H1 (cell line): Measurements from ENCODE around the gene FAM83F.

ENCODE experiments used
- HDAC2 ChIP-seq, 2 experiments: fragments of 300-600 bp in 1 of 2; sonication (generic) in 1 of 2; IDR thresholded peaks; 2 replicates each; pipeline ENCODE4 v1.6.1; 2011 to 2012; ENCODE audit warnings: low read depth in 2 of 2, low read length in 2 of 2, mild to moderate bottlenecking in 2 of 2, moderate library complexity in 2 of 2, borderline replicate concordance in 1 of 2, inconsistent platforms in 1 of 2
- RFX5 ChIP-seq: IDR thresholded peaks from 2 replicates; pipeline ENCODE4 v1.6.1; 2011; ENCODE audit warnings: low read depth, low read length, improper control_type of control experiment, borderline replicate concordance
- TEAD4 ChIP-seq: IDR thresholded peaks from 2 replicates; pipeline ENCODE4 v1.6.1; 2012; ENCODE audit warnings: low read depth, low read length, inconsistent platforms, mixed read lengths
- TF ChIP-seq, protein P1 (sequence below), 3 experiments: IDR thresholded peaks; 1 replicate in 2 of 3; 2 replicates in 1 of 3; pipeline versions ENCODE4 v1.5.1 to v1.6.1; 2011; ENCODE audit warnings: low read length in 3 of 3, mild to moderate bottlenecking in 3 of 3, inconsistent platforms in 2 of 3, low read depth in 1 of 3, moderate library complexity in 1 of 3; ENCODE audit not compliant: insufficient read depth in 1 of 3; ENCODE audit errors: control extremely low read depth in 1 of 3

DNA sequence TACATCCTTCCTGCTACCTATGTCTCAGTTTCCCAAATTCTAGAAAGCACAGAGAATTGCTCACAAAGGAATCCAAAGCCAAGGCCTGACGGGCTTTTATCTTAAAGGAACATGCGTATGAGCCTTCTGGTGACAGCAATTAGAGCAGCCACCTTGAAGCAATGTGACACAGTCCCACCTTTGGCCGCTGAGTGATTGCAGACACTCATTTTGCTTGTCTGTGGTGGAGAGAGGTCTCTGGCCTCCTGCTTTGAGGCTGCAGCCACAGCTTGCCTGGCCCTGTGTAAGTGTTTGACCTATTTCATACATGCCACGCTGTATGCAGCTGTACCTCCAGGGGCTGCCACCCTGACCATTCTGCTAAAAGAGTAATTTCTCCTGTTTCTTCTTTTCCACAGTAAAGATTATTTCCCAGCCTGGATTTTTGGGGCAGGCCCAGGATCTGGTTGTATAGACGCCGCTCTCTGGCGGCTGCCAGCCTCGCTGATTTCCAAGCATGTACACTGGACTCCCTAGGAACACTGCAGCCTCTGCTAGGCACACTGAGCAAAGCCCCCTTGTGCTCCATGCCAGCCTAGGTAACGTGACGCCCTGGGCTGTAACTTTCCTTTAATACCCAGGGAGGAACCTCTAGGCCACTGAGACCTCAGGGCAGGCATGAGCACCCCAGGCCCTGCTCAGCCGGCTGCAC is 35.7 kb upstream of the FAM83F start:
- TF ChIP-seq HDAC2 (IDR thresholded peaks at IDR 0.05; ENCODE audit: borderline replicate concordance in 1 of 2, low read depth in 2 of 2, low read length in 2 of 2) (no peak), RFX5 (no peak), TEAD4 (no peak)
- TF ChIP-seq, protein P1, sequence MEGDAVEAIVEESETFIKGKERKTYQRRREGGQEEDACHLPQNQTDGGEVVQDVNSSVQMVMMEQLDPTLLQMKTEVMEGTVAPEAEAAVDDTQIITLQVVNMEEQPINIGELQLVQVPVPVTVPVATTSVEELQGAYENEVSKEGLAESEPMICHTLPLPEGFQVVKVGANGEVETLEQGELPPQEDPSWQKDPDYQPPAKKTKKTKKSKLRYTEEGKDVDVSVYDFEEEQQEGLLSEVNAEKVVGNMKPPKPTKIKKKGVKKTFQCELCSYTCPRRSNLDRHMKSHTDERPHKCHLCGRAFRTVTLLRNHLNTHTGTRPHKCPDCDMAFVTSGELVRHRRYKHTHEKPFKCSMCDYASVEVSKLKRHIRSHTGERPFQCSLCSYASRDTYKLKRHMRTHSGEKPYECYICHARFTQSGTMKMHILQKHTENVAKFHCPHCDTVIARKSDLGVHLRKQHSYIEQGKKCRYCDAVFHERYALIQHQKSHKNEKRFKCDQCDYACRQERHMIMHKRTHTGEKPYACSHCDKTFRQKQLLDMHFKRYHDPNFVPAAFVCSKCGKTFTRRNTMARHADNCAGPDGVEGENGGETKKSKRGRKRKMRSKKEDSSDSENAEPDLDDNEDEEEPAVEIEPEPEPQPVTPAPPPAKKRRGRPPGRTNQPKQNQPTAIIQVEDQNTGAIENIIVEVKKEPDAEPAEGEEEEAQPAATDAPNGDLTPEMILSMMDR (IDR thresholded peaks at IDR 0.05; ENCODE audit: control extremely low read depth in 1 of 3, insufficient read depth in 1 of 3, low read depth in 1 of 3, low read length in 3 of 3): no peak
